ENCODE measurements around the gene TMED3.

DNA sequence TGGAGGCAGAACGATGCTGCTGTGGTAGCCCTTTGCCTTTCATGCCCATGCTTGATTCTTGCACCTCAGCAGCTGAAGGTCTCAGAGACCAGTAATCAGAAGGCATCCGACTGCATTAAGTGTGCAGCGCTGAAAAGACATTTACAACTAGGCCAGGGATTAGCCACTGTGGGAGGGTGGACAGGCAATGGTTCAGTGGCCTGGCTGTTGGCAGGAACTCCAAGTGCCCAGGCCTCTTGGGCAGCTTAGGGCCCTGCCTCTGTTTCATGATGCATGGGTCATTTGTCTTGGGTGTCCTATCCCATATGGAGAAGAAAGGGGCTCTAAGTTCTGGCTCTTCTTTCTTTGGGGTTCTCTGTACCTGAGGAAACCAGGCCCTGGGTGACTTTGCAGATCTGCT lies 11.4 kb downstream of the TMED3 start:
- TF ChIP-seq POLR2A (IDR thresholded peaks at IDR 0.05): no peak
- TF ChIP-seq, protein P1, sequence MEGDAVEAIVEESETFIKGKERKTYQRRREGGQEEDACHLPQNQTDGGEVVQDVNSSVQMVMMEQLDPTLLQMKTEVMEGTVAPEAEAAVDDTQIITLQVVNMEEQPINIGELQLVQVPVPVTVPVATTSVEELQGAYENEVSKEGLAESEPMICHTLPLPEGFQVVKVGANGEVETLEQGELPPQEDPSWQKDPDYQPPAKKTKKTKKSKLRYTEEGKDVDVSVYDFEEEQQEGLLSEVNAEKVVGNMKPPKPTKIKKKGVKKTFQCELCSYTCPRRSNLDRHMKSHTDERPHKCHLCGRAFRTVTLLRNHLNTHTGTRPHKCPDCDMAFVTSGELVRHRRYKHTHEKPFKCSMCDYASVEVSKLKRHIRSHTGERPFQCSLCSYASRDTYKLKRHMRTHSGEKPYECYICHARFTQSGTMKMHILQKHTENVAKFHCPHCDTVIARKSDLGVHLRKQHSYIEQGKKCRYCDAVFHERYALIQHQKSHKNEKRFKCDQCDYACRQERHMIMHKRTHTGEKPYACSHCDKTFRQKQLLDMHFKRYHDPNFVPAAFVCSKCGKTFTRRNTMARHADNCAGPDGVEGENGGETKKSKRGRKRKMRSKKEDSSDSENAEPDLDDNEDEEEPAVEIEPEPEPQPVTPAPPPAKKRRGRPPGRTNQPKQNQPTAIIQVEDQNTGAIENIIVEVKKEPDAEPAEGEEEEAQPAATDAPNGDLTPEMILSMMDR (IDR thresholded peaks at IDR 0.05): no peak
